Aorta (tissue), 5 donors: Measurements from ENCODE around the gene HSPA2. TPM values are rescaled to one million over a fixed set of nuclear protein-coding genes. Genes with fewer than 3 reads are reported as not detected.
"Not testable (repeated sequence)": the region's sequence is repeated elsewhere in the genome, so short reads cannot be mapped to it uniquely, and the experiment has no call there.

Experiments
- ATAC-seq: fragments of 200-7000 bp; cut with Tn5 transposase; one replicate; pipeline ENCODE4 v1.9.1; 2022; ENCODE audit warnings: moderate library complexity; ENCODE audit not compliant: low FRiP score
- DNase-seq, 2 donors: peaks; one replicate each; pipeline ENCODE4 v3.0.0-alpha.2; 2020
- H3K27ac ChIP-seq, 2 donors: one replicate each; pipeline ENCODE4 v1.5.1; 2013; ENCODE audit warnings: low read length in 2 of 2, mild to moderate bottlenecking in 2 of 2, moderate library complexity in 2 of 2, control low read depth in 1 of 2, inconsistent platforms in 1 of 2, low read depth in 1 of 2
- H3K27me3 ChIP-seq, 2 donors: one replicate each; pipeline ENCODE4 v1.6.1; 2013; ENCODE audit warnings: control low read depth in 1 of 2, low read length in 1 of 2, mild to moderate bottlenecking in 1 of 2, moderate library complexity in 1 of 2; ENCODE audit not compliant: insufficient read depth in 2 of 2, control insufficient read depth in 1 of 2
- H3K36me3 ChIP-seq, 2 donors: one replicate each; pipeline ENCODE4 v1.6.1; 2013; ENCODE audit warnings: control low read depth in 1 of 2, low read length in 1 of 2, mild to moderate bottlenecking in 1 of 2; ENCODE audit not compliant: insufficient read depth in 2 of 2, control insufficient read depth in 1 of 2
- H3K4me1 ChIP-seq, 2 donors: one replicate each; pipeline ENCODE4 v1.6.1; 2013; ENCODE audit warnings: low read length in 2 of 2, control low read depth in 1 of 2, mild to moderate bottlenecking in 1 of 2, moderate library complexity in 1 of 2; ENCODE audit not compliant: insufficient read depth in 2 of 2, control insufficient read depth in 1 of 2
- H3K4me3 ChIP-seq, 2 donors: one replicate each; pipeline ENCODE4 v1.5.1; 2013; ENCODE audit warnings: low read length in 2 of 2, control low read depth in 1 of 2, mild to moderate bottlenecking in 1 of 2
- H3K9me3 ChIP-seq: one replicate; pipeline ENCODE4 v1.6.1; 2013; ENCODE audit warnings: mild to moderate bottlenecking, low read length; ENCODE audit not compliant: control insufficient read depth
- WGBS, 2 donors: extraction: QIAGEN DNeasy Blood & Tissue Kit; methylation state at CpG; one replicate each; pipeline ENCODE4 v1.1.7; 2013; 5-methylcytosine and 5-hydroxymethylcytosine counted together
- intact Hi-C, 2 donors: fragments of 100-400 bp; cut with DNase I; formaldehyde crosslinking; loops; one replicate each; pipeline versions ENCODE4 v1.14.2 to v1.15.0; 2022
- polyA plus RNA-seq, 2 donors: library from polyadenylated mRNA; stranded (reverse); fragments of 200-250 nt; gene quantifications; one replicate each; pipeline ENCODE4 v1.2.3, GENCODE V29; 2013
- total RNA-seq, 2 donors: library from RNA; stranded (reverse); fragmentation: NEBNext Ultra II Directional; extraction: Animal tissue kit (Norgen Biotek cat#: 25700); gene quantifications; one replicate each; pipeline ENCODE4 v1.2.1, GENCODE V29; 2021
- donor health status: healthy with polysubstance abuse.
- donor health status: Bipolar disorder and iron deficiency.
- donor health status: DM: no; HTN: no; CAD: no.
- donor health status: DM: no; HTN: no; CAD: no.
- donor health status: DM: yes; HTN: yes; CAD: no.

The HSPA2 gene
- total and polyA plus RNA-seq, 4 donors = 6.6 to 41.4 (median 23.0) TPM

GRCh38 chr14:64509036-64509435 is 31.5 kb upstream of the HSPA2 start:
- Histone ChIP-seq H3K9me3 (no peaks in the 10 kb centered on the region), H3K27me3 (no peaks in the 10 kb centered on the region), H3K27ac (no peak overlapping the region), H3K4me1 (peaks cover 2 to 4% of the 10 kb centered on the region in 2 donors), H3K4me3 (no peak overlapping the region), H3K36me3 (no peaks in the 10 kb centered on the region)
- no peak for DNase-seq
- ATAC-seq = no peak
- WGBS, 2 donors = 88 to 91% methylated on average over 8 of the region's 8 CpGs
- intact Hi-C loops = loop anchor here (5.0 kb wide), 2 partner anchors 33 to 128 kb away; partner anchors contain the start of gene HSPA2 (in 1 of the 2)

GRCh38 chr14:64510825-64511671 is 29.5 kb upstream of the HSPA2 start:
- ATAC-seq = peak; percentile 90
- no peak overlapping the region for H3K27ac ChIP-seq

GRCh38 chr14:64513271-64513670 is 27.3 kb upstream of the HSPA2 start:
- intact Hi-C loops = loop anchor here in 1 of 2 donors (5.0 kb wide), 1 partner anchor 124 kb away; no protein-coding TSS in a partner anchor
- Histone ChIP-seq H3K27ac (no peak overlapping the region), H3K36me3 (no peaks in the 10 kb centered on the region), H3K27me3 (no peaks in the 10 kb centered on the region), H3K9me3 (no peaks in the 10 kb centered on the region), H3K4me1 (peaks cover 2 to 6% of the 10 kb centered on the region in 2 donors), H3K4me3 (no peak overlapping the region)
- WGBS, 2 donors = 87 to 93% methylated on average over 2 of the region's 2 CpGs
- ATAC-seq (no peak), DNase-seq (no peak)

More at GRCh38 chr14:64510825-64511671, 29.5 kb upstream of the HSPA2 start:
- Histone ChIP-seq H3K4me3 (no peak overlapping the region), H3K36me3 (no peaks in the 10 kb centered on the region), H3K4me1 (peaks cover 2 to 4% of the 10 kb centered on the region in 2 donors), H3K9me3 (no peaks in the 10 kb centered on the region), H3K27me3 (no peaks in the 10 kb centered on the region)
- DNase-seq = peak in 1 of 2 donors; percentile 70
- intact Hi-C loops = loop anchor here in 1 of 2 donors (5.0 kb wide), 1 partner anchor 126 kb away; no protein-coding TSS in a partner anchor
- WGBS, 2 donors = 21 to 22% methylated on average over 4 of the region's 4 CpGs

- 2 to 8% methylated on average over 1 of the region's 1 CpG for WGBS, 2 donors
- Histone ChIP-seq H3K27ac (no peak overlapping the region), H3K4me1 (peaks cover 2 to 7% of the 10 kb centered on the region in 2 donors), H3K9me3 (no peaks in the 10 kb centered on the region), H3K36me3 (no peaks in the 10 kb centered on the region), H3K27me3 (no peaks in the 10 kb centered on the region), H3K4me3 (no peak overlapping the region)
- intact Hi-C loops = no loop called here
- DNase-seq (no peak), ATAC-seq (no peak)
Measured at GRCh38 chr14:64515053-64515452, 25.5 kb upstream of the HSPA2 start.

GRCh38 chr14:64516969-64517368 is 23.6 kb upstream of the HSPA2 start:
- Histone ChIP-seq H3K36me3 (peaks cover 2 to 3% of the 10 kb centered on the region in 2 donors), H3K4me1 (peaks cover 1 to 3% of the 10 kb centered on the region in 2 donors), H3K27ac (no peak overlapping the region), H3K4me3 (no peak overlapping the region), H3K9me3 (no peaks in the 10 kb centered on the region), H3K27me3 (no peaks in the 10 kb centered on the region)
- no peak for ATAC-seq
- intact Hi-C loops = no loop called here
- 79 to 83% methylated on average over 1 of the region's 1 CpG for WGBS, 2 donors
- no peak for DNase-seq

- H3K4me3 ChIP-seq, H3K27me3 ChIP-seq, intact Hi-C loops, H3K36me3 ChIP-seq, H3K4me1 ChIP-seq, ATAC-seq, H3K27ac ChIP-seq, DNase-seq, H3K9me3 ChIP-seq: not testable (repeated sequence)
- 72 to 82% methylated on average over 6 of the region's 6 CpGs for WGBS, 2 donors
Measured at GRCh38 chr14:64517667-64518066, 22.9 kb upstream of the HSPA2 start.

DNA sequence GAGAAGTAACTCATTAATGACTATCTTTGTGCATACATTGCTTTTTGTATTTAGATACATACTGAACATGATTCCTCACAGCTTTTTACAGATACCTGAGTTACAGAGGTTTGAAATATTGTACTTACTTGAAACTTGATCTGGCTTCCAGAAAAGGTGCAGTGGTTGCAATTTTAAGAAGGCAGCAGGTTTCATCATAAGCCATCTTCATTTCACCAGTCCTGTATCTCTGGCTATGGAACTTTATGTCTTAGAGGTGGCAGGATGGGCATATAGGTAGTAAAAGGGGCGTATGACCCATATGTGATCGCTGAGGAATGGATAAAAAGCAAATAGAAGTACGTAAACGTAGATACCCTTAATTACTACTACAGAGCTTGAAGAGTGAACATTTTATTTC is 22.3 kb upstream of the HSPA2 start:
- ATAC-seq (no peak), DNase-seq (no peak)
- Histone ChIP-seq H3K36me3 (peaks cover 2 to 7% of the 10 kb centered on the region in 2 donors), H3K4me3 (no peak overlapping the region), H3K9me3 (no peaks in the 10 kb centered on the region), H3K27ac (no peak overlapping the region), H3K27me3 (no peaks in the 10 kb centered on the region), H3K4me1 (peaks cover 2 to 3% of the 10 kb centered on the region in 2 donors)
- intact Hi-C loops = no loop called here
- WGBS, 2 donors = 60 to 74% methylated on average over 4 of the region's 4 CpGs

- Histone ChIP-seq H3K4me3 (no peak overlapping the region), H3K4me1 (peaks cover 3% of the 10 kb centered on the region in 2 donors), H3K27ac (no peak overlapping the region), H3K36me3 (peaks cover 2 to 7% of the 10 kb centered on the region in 2 donors), H3K9me3 (no peaks in the 10 kb centered on the region), H3K27me3 (no peaks in the 10 kb centered on the region)
- 92 to 94% methylated on average over 4 of the region's 4 CpGs for WGBS, 2 donors
- intact Hi-C loops = no loop called here
- ATAC-seq (no peak), DNase-seq (no peak)
Measured at GRCh38 chr14:64520699-64521098, 19.8 kb upstream of the HSPA2 start.
